ENCODE data around the gene ZNF646. TPM values are rescaled to one million over a fixed set of nuclear protein-coding genes. Genes with fewer than 3 reads are reported as not detected.

The ZNF646 gene
- polyA plus RNA-seq, 6 donors from 2014 or later: 3.6 to 13.5 (median 6.1) TPM

GRCh38 chr16:31050280-31051030 lies 23.8 kb upstream of the ZNF646 start:
- DNase-seq: no peak
- H3K36me3 Mint-ChIP-seq: peaks cover 0 to 4% of the 10 kb centered on the region in 2 donors
- H3K27ac Mint-ChIP-seq: no peak overlapping the region
- H3K27me3 Mint-ChIP-seq: no peaks in the 10 kb centered on the region
- peaks cover 7 to 13% (median 7%) of the 10 kb centered on the region in 3 donors for H3K4me1 Mint-ChIP-seq
- no peak for ATAC-seq (ENCODE audit: low read depth in 2 of 2)
- no peak overlapping the region for H3K4me3 Mint-ChIP-seq
- no peaks in the 10 kb centered on the region for H3K9me3 Mint-ChIP-seq

GRCh38 chr16:31052114-31052513 lies 22.1 kb upstream of the ZNF646 start:
- no peak for DNase-seq
- peaks cover 7 to 15% (median 7%) of the 10 kb centered on the region in 3 donors for H3K4me1 Mint-ChIP-seq
- ATAC-seq (ENCODE audit: low read depth in 2 of 2): no peak
- no peaks in the 10 kb centered on the region for H3K9me3 Mint-ChIP-seq
- no peak overlapping the region for H3K27ac Mint-ChIP-seq
- no peaks in the 10 kb centered on the region for H3K27me3 Mint-ChIP-seq
- peaks cover 0 to 4% of the 10 kb centered on the region in 2 donors for H3K36me3 Mint-ChIP-seq
- no peak overlapping the region for H3K4me3 Mint-ChIP-seq

- DNase-seq (no peak), ATAC-seq (ENCODE audit: low read depth in 2 of 2) (no peak)
- H3K4me1 Mint-ChIP-seq: peaks cover 0 to 3% (median 2%) of the 10 kb centered on the region in 3 donors
- H3K9me3 Mint-ChIP-seq: no peaks in the 10 kb centered on the region
- no peaks in the 10 kb centered on the region for H3K27me3 Mint-ChIP-seq
- H3K27ac Mint-ChIP-seq: peak overlapping the region in 1 of 6 donors; percentile 38
- peaks cover 0 to 4% of the 10 kb centered on the region in 2 donors for H3K36me3 Mint-ChIP-seq
- H3K4me3 Mint-ChIP-seq: no peak overlapping the region
Observed at GRCh38 chr16:31055613-31056012, 18.6 kb upstream of the ZNF646 start.

- no peak for DNase-seq
- no peak for ATAC-seq (ENCODE audit: low read depth in 2 of 2)
- Mint-ChIP-seq H3K36me3 (no peaks in the 10 kb centered on the region), H3K4me1 (peaks cover 8 to 16% (median 16%) of the 10 kb centered on the region in 3 donors), H3K4me3 (no peak overlapping the region), H3K9me3 (peaks cover 0 to 2% (median 0%) of the 10 kb centered on the region in 7 donors), H3K27ac (no peak overlapping the region), H3K27me3 (no peaks in the 10 kb centered on the region)
Observed at GRCh38 chr16:31061126-31061812, 13.0 kb upstream of the ZNF646 start.

- DNase-seq (no peak), ATAC-seq (ENCODE audit: low read depth in 2 of 2) (no peak)
- H3K4me3 Mint-ChIP-seq: no peak overlapping the region
- peaks cover 0 to 2% (median 0%) of the 10 kb centered on the region in 7 donors for H3K9me3 Mint-ChIP-seq
- no peaks in the 10 kb centered on the region for H3K27me3 Mint-ChIP-seq
- no peaks in the 10 kb centered on the region for H3K36me3 Mint-ChIP-seq
- peaks cover 8 to 18% (median 16%) of the 10 kb centered on the region in 3 donors for H3K4me1 Mint-ChIP-seq
- H3K27ac Mint-ChIP-seq: peak overlapping the region in 1 of 6 donors; percentile 28
Observed at GRCh38 chr16:31061813-31062440, 12.3 kb upstream of the ZNF646 start.

GRCh38 chr16:31063495-31063842 lies 10.8 kb upstream of the ZNF646 start:
- Mint-ChIP-seq H3K9me3 (peaks cover 0 to 2% (median 0%) of the 10 kb centered on the region in 7 donors), H3K4me3 (no peak overlapping the region), H3K27ac (no peak overlapping the region), H3K27me3 (no peaks in the 10 kb centered on the region), H3K4me1 (peaks cover 8 to 23% (median 16%) of the 10 kb centered on the region in 3 donors), H3K36me3 (no peaks in the 10 kb centered on the region)
- DNase-seq (no peak), ATAC-seq (ENCODE audit: low read depth in 2 of 2) (no peak)

GRCh38 chr16:31063843-31064611 lies 10.2 kb upstream of the ZNF646 start:
- ATAC-seq (ENCODE audit: low read depth in 2 of 2) (no peak), DNase-seq (no peak)
- Mint-ChIP-seq H3K27ac (peak overlapping the region in 2 of 6 donors; percentile 6 to 73), H3K27me3 (no peaks in the 10 kb centered on the region), H3K4me3 (peak overlapping the region in 1 of 8 donors; percentile 32), H3K4me1 (peaks cover 9 to 28% (median 16%) of the 10 kb centered on the region in 3 donors), H3K9me3 (peaks cover 0 to 2% (median 0%) of the 10 kb centered on the region in 7 donors), H3K36me3 (no peaks in the 10 kb centered on the region)

- ATAC-seq (ENCODE audit: low read depth in 2 of 2): no peak
- H3K36me3 Mint-ChIP-seq: no peaks in the 10 kb centered on the region
- H3K9me3 Mint-ChIP-seq: peaks cover 0 to 2% (median 0%) of the 10 kb centered on the region in 7 donors
- no peak overlapping the region for H3K4me3 Mint-ChIP-seq
- no peak for DNase-seq
- H3K27ac Mint-ChIP-seq: peak overlapping the region in 3 of 6 donors; percentile 6 to 89 (median 75)
- peaks cover 13 to 33% (median 16%) of the 10 kb centered on the region in 3 donors for H3K4me1 Mint-ChIP-seq
- no peaks in the 10 kb centered on the region for H3K27me3 Mint-ChIP-seq
Observed at GRCh38 chr16:31064882-31065461, 9.2 kb upstream of the ZNF646 start.

GRCh38 chr16:31067342-31067741 lies 6.9 kb upstream of the ZNF646 start:
- DNase-seq (no peak), ATAC-seq (ENCODE audit: low read depth in 2 of 2) (no peak)
- H3K4me1 Mint-ChIP-seq: peaks cover 19 to 41% (median 26%) of the 10 kb centered on the region in 3 donors
- H3K27me3 Mint-ChIP-seq: no peaks in the 10 kb centered on the region
- no peak overlapping the region for H3K4me3 Mint-ChIP-seq
- H3K27ac Mint-ChIP-seq: no peak overlapping the region
- no peaks in the 10 kb centered on the region for H3K36me3 Mint-ChIP-seq
- peaks cover 0 to 2% (median 0%) of the 10 kb centered on the region in 7 donors for H3K9me3 Mint-ChIP-seq

- Mint-ChIP-seq H3K9me3 (no peaks in the 10 kb centered on the region), H3K27ac (peak overlapping the region in 3 of 6 donors; percentile 53 to 98 (median 80)), H3K4me3 (peak overlapping the region; percentile 24 to 98 (median 93)), H3K27me3 (no peaks in the 10 kb centered on the region), H3K4me1 (peaks cover 25 to 48% (median 43%) of the 10 kb centered on the region in 3 donors), H3K36me3 (no peaks in the 10 kb centered on the region)
- DNase-seq (no peak), ATAC-seq (ENCODE audit: low read depth in 2 of 2) (no peak)
Observed at GRCh38 chr16:31071861-31072260, 2.4 kb upstream of the ZNF646 start.

- H3K4me3 Mint-ChIP-seq: peak overlapping the region; percentile 90 to 98 (median 94)
- peaks cover 0 to under 1% of the 10 kb centered on the region in 2 donors for H3K36me3 Mint-ChIP-seq
- H3K27me3 Mint-ChIP-seq: no peaks in the 10 kb centered on the region
- H3K9me3 Mint-ChIP-seq: no peaks in the 10 kb centered on the region
- H3K4me1 Mint-ChIP-seq: peaks cover 25 to 51% (median 43%) of the 10 kb centered on the region in 3 donors
- DNase-seq: no peak
- ATAC-seq (ENCODE audit: low read depth in 2 of 2): no peak
- H3K27ac Mint-ChIP-seq: peak overlapping the region; percentile 53 to 98 (median 94)
Observed at GRCh38 chr16:31072540-31073141, 1.6 kb upstream of the ZNF646 start.
